HG02610 (cell line): ENCODE results near the gene ELAVL1.
A peak's percentile ranks its signal among the peaks of the same experiment; 100 is the strongest.
"Not testable (repeated sequence)": the region's sequence is repeated elsewhere in the genome, so short reads cannot be mapped to it uniquely, and the experiment has no call there.

Experiments used
- ATAC-seq: cut with Tn5 transposase; IDR thresholded peaks from one replicate; pipeline ENCODE4 v1.9.1; 2021; ENCODE audit warnings: mild to moderate bottlenecking, moderate library complexity; ENCODE audit not compliant: unreplicated experiment

ELAVL1 gene

GRCh38 chr19:8005534-8006256 lies at the start of gene ELAVL1:
TSS of gene ELAVL1 (minus strand) at chr19:8005641. CDS start at chr19:7991815, 13,826 bp downstream.
- ATAC-seq: peak; percentile 77

- no peak for ATAC-seq
These were observed 48.7 kb upstream of the ELAVL1 start for GRCh38 chr19:8054169-8054568.

- no peak for ATAC-seq
These were observed 47.0 kb upstream of the ELAVL1 start, which contains the start of gene CCL25 for GRCh38 chr19:8052464-8052859. TSS of gene CCL25 (plus strand) at chr19:8052760. CDS start at chr19:8053050, 290 bp downstream.

- peak; percentile 83 for ATAC-seq
These were observed 45.0 kb upstream of the ELAVL1 start for GRCh38 chr19:8050274-8051096.

GRCh38 chr19:8046569-8047165 lies 41.2 kb upstream of the ELAVL1 start:
- ATAC-seq: no peak

GRCh38 chr19:8045872-8046568 lies 40.6 kb upstream of the ELAVL1 start:
- ATAC-seq: no peak

- no peak for ATAC-seq
These were observed 38.6 kb upstream of the ELAVL1 start for GRCh38 chr19:8044018-8044417.

GRCh38 chr19:8042900-8043299 lies 37.5 kb upstream of the ELAVL1 start:
- no peak for ATAC-seq

GRCh38 chr19:8041531-8041931 lies 36.1 kb upstream of the ELAVL1 start:
- no peak for ATAC-seq

GRCh38 chr19:8039231-8039630 lies 33.8 kb upstream of the ELAVL1 start:
- no peak for ATAC-seq

- no peak for ATAC-seq
These were observed 33.4 kb upstream of the ELAVL1 start for GRCh38 chr19:8038815-8039214.

GRCh38 chr19:8036434-8037099 lies 31.1 kb upstream of the ELAVL1 start:
- no peak for ATAC-seq

- ATAC-seq: no peak
These were observed 28.7 kb upstream of the ELAVL1 start for GRCh38 chr19:8034178-8034525.

- not testable (repeated sequence) for ATAC-seq
These were observed 28.1 kb upstream of the ELAVL1 start for GRCh38 chr19:8033287-8034177.

GRCh38 chr19:8030960-8031359 lies 25.5 kb upstream of the ELAVL1 start:
- ATAC-seq: no peak

- no peak for ATAC-seq
These were observed 23.6 kb upstream of the ELAVL1 start for GRCh38 chr19:8028951-8029491.

GRCh38 chr19:8025316-8025715 lies 19.9 kb upstream of the ELAVL1 start:
- no peak for ATAC-seq

- ATAC-seq: not testable (repeated sequence)
These were observed 18.8 kb upstream of the ELAVL1 start for GRCh38 chr19:8024256-8024655.

GRCh38 chr19:8023371-8023770 lies 17.9 kb upstream of the ELAVL1 start:
- no peak for ATAC-seq
